ENCODE data around the gene DCP2.
A peak's percentile ranks its signal among the peaks of the same experiment; 100 is the strongest.

The DCP2 gene

GRCh38 chr5:113039934-113040285 is 63.3 kb downstream of the DCP2 start:
- H3K4me3 ChIP-seq = no peak overlapping the region
- H3K27ac ChIP-seq = no peak overlapping the region

GRCh38 chr5:113040672-113041260 is 64.2 kb downstream of the DCP2 start:
- Histone ChIP-seq H3K27ac (no peak overlapping the region), H3K4me3 (no peak overlapping the region)

GRCh38 chr5:113042491-113043243 is 66.1 kb downstream of the DCP2 start:
- Histone ChIP-seq H3K27ac (no peak overlapping the region), H3K4me3 (no peak overlapping the region)

- H3K27ac ChIP-seq = no peak overlapping the region
- H3K4me3 ChIP-seq = no peak overlapping the region
These were observed 66.9 kb downstream of the DCP2 start for GRCh38 chr5:113043491-113043931.

- H3K27ac ChIP-seq = peak overlapping the region in 2 of 21 experiments; percentile 3 to 17
- H3K4me3 ChIP-seq = no peak overlapping the region
These were observed 68.3 kb downstream of the DCP2 start for GRCh38 chr5:113044776-113045465.

- no peak overlapping the region for H3K27ac ChIP-seq
- H3K4me3 ChIP-seq = no peak overlapping the region
These were observed 70.6 kb downstream of the DCP2 start for GRCh38 chr5:113047234-113047633.

GRCh38 chr5:113047733-113048652 is 71.4 kb downstream of the DCP2 start:
- peak overlapping the region in 1 of 21 experiments; percentile 22 for H3K27ac ChIP-seq
- H3K4me3 ChIP-seq = no peak overlapping the region

GRCh38 chr5:113048931-113049330 is 72.3 kb downstream of the DCP2 start:
- Histone ChIP-seq H3K4me3 (no peak overlapping the region), H3K27ac (no peak overlapping the region)

GRCh38 chr5:113050721-113051382 is 74.3 kb downstream of the DCP2 start:
- Histone ChIP-seq H3K27ac (peak overlapping the region in 13 of 21 experiments; percentile 27 to 79 (median 46)), H3K4me3 (no peak overlapping the region)

- no peak overlapping the region for H3K4me3 ChIP-seq
These were observed 75.6 kb downstream of the DCP2 start for GRCh38 chr5:113052041-113052795.

GRCh38 chr5:113053511-113053995 is 77.0 kb downstream of the DCP2 start:
- Histone ChIP-seq H3K27ac (no peak overlapping the region), H3K4me3 (no peak overlapping the region)

More at GRCh38 chr5:113052041-113052795, 75.6 kb downstream of the DCP2 start:
- peak overlapping the region in 4 of 21 experiments; percentile 4 to 72 (median 68) for H3K27ac ChIP-seq

GRCh38 chr5:113054899-113055298 is 78.3 kb downstream of the DCP2 start:
- Histone ChIP-seq H3K4me3 (no peak overlapping the region), H3K27ac (no peak overlapping the region)

GRCh38 chr5:113056988-113057387 is 80.4 kb downstream of the DCP2 start:
- H3K27ac ChIP-seq = no peak overlapping the region

GRCh38 chr5:113057557-113057984 is 81.0 kb downstream of the DCP2 start:
- H3K4me3 ChIP-seq = no peak overlapping the region
- no peak overlapping the region for H3K27ac ChIP-seq

More at GRCh38 chr5:113056988-113057387, 80.4 kb downstream of the DCP2 start:
- H3K4me3 ChIP-seq = no peak overlapping the region

GRCh38 chr5:113058269-113058668 is 81.7 kb downstream of the DCP2 start:
- Histone ChIP-seq H3K4me3 (no peak overlapping the region), H3K27ac (peak overlapping the region in 1 of 21 experiments; percentile 25)

- H3K27ac ChIP-seq = peak overlapping the region in 2 of 21 experiments; percentile 25 to 57
- no peak overlapping the region for H3K4me3 ChIP-seq
These were observed 82.2 kb downstream of the DCP2 start for GRCh38 chr5:113058706-113059226.

- peak overlapping the region in 3 of 21 experiments; percentile 18 to 57 (median 25) for H3K27ac ChIP-seq
These were observed 82.8 kb downstream of the DCP2 start for GRCh38 chr5:113059232-113060040.

More at GRCh38 chr5:113059232-113060040, 82.8 kb downstream of the DCP2 start:
- H3K4me3 ChIP-seq = no peak overlapping the region
